Measurements from ENCODE around the gene NDST1.

DNA sequence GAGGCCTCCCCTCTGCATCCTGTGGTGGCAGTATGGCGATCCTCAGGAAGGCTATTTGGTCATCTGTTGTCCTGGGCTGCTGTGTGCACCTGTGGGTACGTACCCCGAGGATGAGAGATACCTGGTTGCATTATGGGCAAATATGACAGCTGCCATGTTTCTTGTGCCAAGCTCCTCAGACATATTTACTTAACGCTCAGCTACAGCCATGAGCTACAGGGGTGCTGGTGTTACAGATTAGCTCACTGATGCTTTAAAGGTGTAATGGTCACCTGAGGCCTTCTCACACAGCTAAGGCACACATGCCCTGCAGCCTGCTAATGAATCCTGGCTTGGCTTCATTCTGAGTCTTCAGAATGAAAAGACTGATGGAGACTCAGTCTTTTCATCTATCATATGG lies 12.0 kb downstream of the NDST1 start:
- no peak for TF ChIP-seq POLR2A (IDR thresholded peaks at IDR 0.05)
- TF ChIP-seq, protein P1, sequence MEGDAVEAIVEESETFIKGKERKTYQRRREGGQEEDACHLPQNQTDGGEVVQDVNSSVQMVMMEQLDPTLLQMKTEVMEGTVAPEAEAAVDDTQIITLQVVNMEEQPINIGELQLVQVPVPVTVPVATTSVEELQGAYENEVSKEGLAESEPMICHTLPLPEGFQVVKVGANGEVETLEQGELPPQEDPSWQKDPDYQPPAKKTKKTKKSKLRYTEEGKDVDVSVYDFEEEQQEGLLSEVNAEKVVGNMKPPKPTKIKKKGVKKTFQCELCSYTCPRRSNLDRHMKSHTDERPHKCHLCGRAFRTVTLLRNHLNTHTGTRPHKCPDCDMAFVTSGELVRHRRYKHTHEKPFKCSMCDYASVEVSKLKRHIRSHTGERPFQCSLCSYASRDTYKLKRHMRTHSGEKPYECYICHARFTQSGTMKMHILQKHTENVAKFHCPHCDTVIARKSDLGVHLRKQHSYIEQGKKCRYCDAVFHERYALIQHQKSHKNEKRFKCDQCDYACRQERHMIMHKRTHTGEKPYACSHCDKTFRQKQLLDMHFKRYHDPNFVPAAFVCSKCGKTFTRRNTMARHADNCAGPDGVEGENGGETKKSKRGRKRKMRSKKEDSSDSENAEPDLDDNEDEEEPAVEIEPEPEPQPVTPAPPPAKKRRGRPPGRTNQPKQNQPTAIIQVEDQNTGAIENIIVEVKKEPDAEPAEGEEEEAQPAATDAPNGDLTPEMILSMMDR (IDR thresholded peaks at IDR 0.05 in 4 of 5, conservative IDR thresholded peaks at IDR 0.05 in 1 of 5) = no peak

All from gastrocnemius medialis (tissue), 4 donors.